ENCODE data around the gene DLGAP4. TPM values are rescaled to one million over a fixed set of nuclear protein-coding genes. Genes with fewer than 3 reads are reported as not detected.
A peak's percentile ranks its signal among the peaks of the same experiment; 100 is the strongest.

The DLGAP4 gene
- total and polyA plus RNA-seq, 2 of the 13 experiments (the other 11 are each of a cell fraction or from before 2014, with no cell fraction given) = 15.2 to 26.7 TPM

- peak; percentile 63; the same call in 1 of the 2 replicates for TF ChIP-seq ZBED4 (CRISPR knock-in tag; IDR thresholded peaks at IDR 0.05; ENCODE audit: borderline replicate concordance)
- TF ChIP-seq ZNF800 (CRISPR knock-in tag; IDR thresholded peaks at IDR 0.05) = 0 out of 2 replicates have a peak, but pooled peaks have one; percentile 50
- peak; percentile 93; the same call in 2 of the 3 replicates for TF ChIP-seq MXI1 (IDR thresholded peaks at IDR 0.05; ENCODE audit: borderline replicate concordance, low read depth, low read length)
- TF ChIP-seq ZNF503 (CRISPR knock-in tag; IDR thresholded peaks at IDR 0.05) = no peak
- no peak for TF ChIP-seq ATF1 (CRISPR knock-in tag; IDR thresholded peaks at IDR 0.05)
- TF ChIP-seq IKZF5 (CRISPR knock-in tag; IDR thresholded peaks at IDR 0.05) = peak; percentile 87; the same call in 1 of the 2 replicates
- TF ChIP-seq FOXK2 (IDR thresholded peaks at IDR 0.05) = 0 out of 2 replicates have a peak, but pooled peaks have one; percentile 5
- TF ChIP-seq MXD3 (CRISPR knock-in tag; IDR thresholded peaks at IDR 0.05) = peak; percentile 68
- TF ChIP-seq FOXP4 (CRISPR knock-in tag; IDR thresholded peaks at IDR 0.05) = peak; percentile 71
- no peak for TF ChIP-seq SP1 (IDR thresholded peaks at IDR 0.05)
- peak; percentile 16 for TF ChIP-seq SP1 (CRISPR knock-in tag; IDR thresholded peaks at IDR 0.05)
- TF ChIP-seq ZBTB42 (CRISPR knock-in tag; IDR thresholded peaks at IDR 0.05) = no peak
- peak; percentile 54; the same call in 1 of the 2 replicates for TF ChIP-seq ZNF746 (CRISPR knock-in tag; IDR thresholded peaks at IDR 0.05)
- peak; percentile 61; the same call in 1 of the 2 replicates for TF ChIP-seq ZSCAN21 (CRISPR knock-in tag; IDR thresholded peaks at IDR 0.05; ENCODE audit: borderline replicate concordance)
- peak; percentile 31 for TF ChIP-seq PHF5A (CRISPR knock-in tag; IDR thresholded peaks at IDR 0.05; ENCODE audit: low read depth, unreplicated experiment)
- TF ChIP-seq ZNF652 (CRISPR knock-in tag; IDR thresholded peaks at IDR 0.05; ENCODE audit: borderline replicate concordance, low read depth) = 0 out of 2 replicates have a peak, but pooled peaks have one; percentile 36
- TF ChIP-seq IRF2 (CRISPR knock-in tag; IDR thresholded peaks at IDR 0.05) = peak; percentile 64; the same call in 1 of the 2 replicates
- TF ChIP-seq CEBPG (CRISPR knock-in tag; IDR thresholded peaks at IDR 0.05) = peak; percentile 4
Observed at GRCh38 chr20:36468149-36469000, 162.2 kb downstream of the DLGAP4 start (continued).

Data from HepG2 (cell line).